Measurements from ENCODE around the gene EIF3F. TPM values are rescaled to one million over a fixed set of nuclear protein-coding genes. Genes with fewer than 3 reads are reported as not detected.

The EIF3F gene
- total and polyA plus RNA-seq, 10 of the 15 experiments (the other 5 are each of a cell fraction or from before 2014, with no cell fraction given): 81.3 to 461 (median 213) TPM

DNA sequence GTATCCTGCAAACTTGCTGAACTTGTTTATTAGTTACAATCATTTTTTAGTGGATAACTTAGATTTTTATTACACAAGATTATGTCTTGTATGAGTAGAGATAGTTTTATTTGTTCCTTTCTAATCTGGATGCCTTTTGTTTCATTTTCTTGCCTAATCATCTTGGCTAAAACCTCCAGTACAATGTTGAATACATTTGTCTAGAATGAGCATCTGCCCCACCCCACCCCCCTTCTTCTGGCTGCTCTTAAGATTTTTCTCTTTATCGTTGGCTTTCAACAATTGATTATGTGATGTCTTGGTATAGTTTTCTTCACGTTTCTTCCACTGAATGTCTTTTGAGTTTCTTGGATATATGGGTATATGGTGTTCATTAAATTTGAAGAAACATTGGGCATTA lies 56.6 kb downstream of the EIF3F start:
- ChIA-PET CTCF (interaction anchor here (2.0 kb wide), 1 partner anchor 11 kb away, joined by 9 read pairs; no protein-coding TSS in a partner anchor), POLR2A (no interaction called here), SMC1A (ENCODE audit: uncharacterized antibody, unreplicated experiment) (no interaction called here), RAD21 (ENCODE audit: unreplicated experiment) (no interaction called here)
- no peak for FAIRE-seq
- Histone ChIP-seq H3K4me1 (ENCODE audit: control insufficient read depth, insufficient read depth, low read length) (no peaks in the 10 kb centered on the region), H3K79me2 (ENCODE audit: control insufficient read depth, insufficient read depth, low read length) (no peaks in the 10 kb centered on the region), H3K9ac (ENCODE audit: control insufficient read depth, insufficient read depth, low read length) (no peak overlapping the region), H3K4me2 (ENCODE audit: control insufficient read depth, insufficient read depth) (no peak overlapping the region), H3K9me3 (replicated peaks; ENCODE audit: control insufficient read depth, insufficient read depth, low read length) (no peaks in the 10 kb centered on the region), H3K27me3 (replicated peaks in 1 of 2; ENCODE audit: control insufficient read depth in 2 of 2, insufficient read depth in 2 of 2, low read length in 1 of 2) (no peaks in the 10 kb centered on the region; a peak in 3 of 4 replicates), H4K20me1 (ENCODE audit: control insufficient read depth, insufficient read depth) (no peaks in the 10 kb centered on the region), H2AFZ (ENCODE audit: control insufficient read depth, low read depth, low read length) (no peak overlapping the region), H3K36me3 (ENCODE audit: control insufficient read depth in 2 of 2, insufficient read depth in 2 of 2, low read length in 1 of 2) (no peaks in the 10 kb centered on the region), H3K4me3 (no peak overlapping the region), H3K27ac (ENCODE audit: control insufficient read depth, insufficient read depth) (no peak overlapping the region)
- no peak for DNase-seq (ENCODE audit: low read depth, low spot score)
- BruUV-seq (replicated peaks): no TSS peak
- no peak for ATAC-seq
- TF ChIP-seq SPI1 (IDR thresholded peaks at IDR 0.05; ENCODE audit: borderline replicate concordance, insufficient read depth, low read depth, low read length): no peak
- TF ChIP-seq, protein P1, sequence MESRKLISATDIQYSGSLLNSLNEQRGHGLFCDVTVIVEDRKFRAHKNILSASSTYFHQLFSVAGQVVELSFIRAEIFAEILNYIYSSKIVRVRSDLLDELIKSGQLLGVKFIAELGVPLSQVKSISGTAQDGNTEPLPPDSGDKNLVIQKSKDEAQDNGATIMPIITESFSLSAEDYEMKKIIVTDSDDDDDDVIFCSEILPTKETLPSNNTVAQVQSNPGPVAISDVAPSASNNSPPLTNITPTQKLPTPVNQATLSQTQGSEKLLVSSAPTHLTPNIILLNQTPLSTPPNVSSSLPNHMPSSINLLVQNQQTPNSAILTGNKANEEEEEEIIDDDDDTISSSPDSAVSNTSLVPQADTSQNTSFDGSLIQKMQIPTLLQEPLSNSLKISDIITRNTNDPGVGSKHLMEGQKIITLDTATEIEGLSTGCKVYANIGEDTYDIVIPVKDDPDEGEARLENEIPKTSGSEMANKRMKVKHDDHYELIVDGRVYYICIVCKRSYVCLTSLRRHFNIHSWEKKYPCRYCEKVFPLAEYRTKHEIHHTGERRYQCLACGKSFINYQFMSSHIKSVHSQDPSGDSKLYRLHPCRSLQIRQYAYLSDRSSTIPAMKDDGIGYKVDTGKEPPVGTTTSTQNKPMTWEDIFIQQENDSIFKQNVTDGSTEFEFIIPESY (IDR thresholded peaks at IDR 0.05): no peak
- no peak for TF ChIP-seq SIN3A (IDR thresholded peaks at IDR 0.05; ENCODE audit: low read depth, low read length)
- TF ChIP-seq RUNX3 (IDR thresholded peaks at IDR 0.05; ENCODE audit: low read length): no peak
- TF ChIP-seq NR2F1 (conservative IDR thresholded peaks at IDR 0.05): no peak
- TF ChIP-seq MTA2 (IDR thresholded peaks at IDR 0.05; ENCODE audit: low read depth): no peak
- intact Hi-C loops (cut with micrococcal nuclease; ENCODE audit: unreplicated experiment): no loop called here
- 31% methylated on average over 2 of the region's 2 CpGs for WGBS (ENCODE audit: insufficient coverage, insufficient replicate concordance, low lambda C conversion rate, missing lambda C conversion rate)
- in situ Hi-C loops (cut with MboI): no loop called here

GRCh38 chr11:8045839-8046238 lies 58.7 kb downstream of the EIF3F start:
- no peak overlapping the region for H3K9ac ChIP-seq (ENCODE audit: control insufficient read depth, insufficient read depth, low read length)
- SMC1A ChIA-PET (ENCODE audit: uncharacterized antibody, unreplicated experiment): no interaction called here
- CTCF ChIA-PET: no interaction called here
- H3K4me1 ChIP-seq (ENCODE audit: control insufficient read depth, insufficient read depth, low read length): no peaks in the 10 kb centered on the region
- H4K20me1 ChIP-seq (ENCODE audit: control insufficient read depth, insufficient read depth): no peaks in the 10 kb centered on the region
- POLR2A ChIA-PET: no interaction called here
- no peak overlapping the region for H3K27ac ChIP-seq (ENCODE audit: control insufficient read depth, insufficient read depth)
- H2AFZ ChIP-seq (ENCODE audit: control insufficient read depth, low read depth, low read length): no peak overlapping the region
- in situ Hi-C loops (cut with MboI): no loop called here
- FAIRE-seq (no peak), ATAC-seq (no peak), DNase-seq (ENCODE audit: low read depth, low spot score) (no peak)
- BruUV-seq (replicated peaks): no TSS peak
- peaks cover 0 to 2% of the 10 kb centered on the region in 2 experiments; a peak in 1 of 4 replicates for H3K27me3 ChIP-seq (replicated peaks in 1 of 2; ENCODE audit: control insufficient read depth in 2 of 2, insufficient read depth in 2 of 2, low read length in 1 of 2)
- RAD21 ChIA-PET (ENCODE audit: unreplicated experiment): no interaction called here
- no peaks in the 10 kb centered on the region for H3K36me3 ChIP-seq (ENCODE audit: control insufficient read depth in 2 of 2, insufficient read depth in 2 of 2, low read length in 1 of 2)
- intact Hi-C loops (cut with micrococcal nuclease; ENCODE audit: unreplicated experiment): no loop called here
- WGBS (ENCODE audit: insufficient coverage, insufficient replicate concordance, low lambda C conversion rate, missing lambda C conversion rate): 11% methylated on average over 4 of the region's 4 CpGs
- no peak overlapping the region for H3K4me2 ChIP-seq (ENCODE audit: control insufficient read depth, insufficient read depth)
- H3K4me3 ChIP-seq: no peak overlapping the region
- no peaks in the 10 kb centered on the region for H3K79me2 ChIP-seq (ENCODE audit: control insufficient read depth, insufficient read depth, low read length)
- H3K9me3 ChIP-seq (replicated peaks; ENCODE audit: control insufficient read depth, insufficient read depth, low read length): no peaks in the 10 kb centered on the region
- TF ChIP-seq TCF3 (IDR thresholded peaks at IDR 0.05; ENCODE audit: borderline replicate concordance, insufficient read depth, low read depth, low read length) (no peak), BHLHE40 (IDR thresholded peaks at IDR 0.05; ENCODE audit: borderline replicate concordance in 1 of 2, low read depth in 2 of 2, low read length in 1 of 2) (no peak), TBL1XR1 (IDR thresholded peaks at IDR 0.05; ENCODE audit: low read depth, low read length) (no peak), BCL11A (IDR thresholded peaks at IDR 0.05; ENCODE audit: low read depth, low read length) (no peak)
- TF ChIP-seq, protein P2, sequence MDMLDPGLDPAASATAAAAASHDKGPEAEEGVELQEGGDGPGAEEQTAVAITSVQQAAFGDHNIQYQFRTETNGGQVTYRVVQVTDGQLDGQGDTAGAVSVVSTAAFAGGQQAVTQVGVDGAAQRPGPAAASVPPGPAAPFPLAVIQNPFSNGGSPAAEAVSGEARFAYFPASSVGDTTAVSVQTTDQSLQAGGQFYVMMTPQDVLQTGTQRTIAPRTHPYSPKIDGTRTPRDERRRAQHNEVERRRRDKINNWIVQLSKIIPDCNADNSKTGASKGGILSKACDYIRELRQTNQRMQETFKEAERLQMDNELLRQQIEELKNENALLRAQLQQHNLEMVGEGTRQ (IDR thresholded peaks at IDR 0.05; ENCODE audit: borderline replicate concordance, low read depth, low read length): no peak
- TF ChIP-seq, protein P3, sequence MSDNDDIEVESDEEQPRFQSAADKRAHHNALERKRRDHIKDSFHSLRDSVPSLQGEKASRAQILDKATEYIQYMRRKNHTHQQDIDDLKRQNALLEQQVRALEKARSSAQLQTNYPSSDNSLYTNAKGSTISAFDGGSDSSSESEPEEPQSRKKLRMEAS (IDR thresholded peaks at IDR 0.05; ENCODE audit: low read depth, low read length): no peak
